GM21515 (cell line): ENCODE results near the gene RHBDD3.
A peak's percentile ranks its signal among the peaks of the same experiment; 100 is the strongest.

ENCODE experiments used
- ATAC-seq: cut with Tn5 transposase; IDR thresholded peaks from one replicate; pipeline ENCODE4 v1.9.1; 2021; ENCODE audit not compliant: unreplicated experiment

Gene RHBDD3

GRCh38 chr22:29267858-29268510 is at the start of gene RHBDD3, which contains the start of gene EWSR1:
Gene RHBDD3, minus strand, starts transcription at chr22:29267981. Its CDS starts 2,355 bp downstream, at chr22:29265626.
Gene EWSR1, plus strand, starts transcription at chr22:29268268. Its CDS starts 69 bp downstream, at chr22:29268337.
- ATAC-seq, result peak; percentile 84

DNA sequence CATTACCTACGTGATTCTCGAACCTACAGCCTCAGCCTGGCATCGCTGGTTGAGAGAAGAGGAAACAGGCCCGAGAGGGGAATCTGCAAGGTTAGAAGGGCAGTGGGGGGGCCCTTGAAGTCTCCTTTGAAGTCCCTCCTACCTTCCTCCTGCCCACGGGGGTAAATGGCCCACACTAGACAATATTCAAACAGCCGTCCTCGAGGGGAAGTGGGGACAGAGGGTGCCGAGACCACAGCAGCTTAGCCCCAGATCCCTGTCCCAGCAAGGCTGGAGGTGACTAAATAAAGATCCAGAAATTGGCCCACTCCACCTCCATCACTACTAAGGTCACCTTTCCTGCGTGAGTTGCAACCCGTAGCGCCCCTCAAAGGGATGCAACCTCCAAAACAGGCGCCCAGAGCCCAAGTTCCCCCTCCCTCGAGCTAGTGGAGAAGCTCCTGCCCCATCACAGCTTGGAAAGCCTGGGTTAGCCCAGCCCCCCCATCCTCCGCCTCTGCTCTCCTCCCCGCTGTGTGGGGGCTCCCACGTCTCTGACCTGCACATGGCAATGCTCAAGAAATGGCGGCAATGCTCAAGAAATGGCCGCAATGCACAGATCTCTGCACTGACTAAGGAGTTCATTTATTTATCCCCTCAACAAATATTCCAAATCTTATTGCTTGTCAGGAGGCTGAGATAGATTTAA is 48.5 kb upstream of the RHBDD3 start:
- no peak for ATAC-seq

DNA sequence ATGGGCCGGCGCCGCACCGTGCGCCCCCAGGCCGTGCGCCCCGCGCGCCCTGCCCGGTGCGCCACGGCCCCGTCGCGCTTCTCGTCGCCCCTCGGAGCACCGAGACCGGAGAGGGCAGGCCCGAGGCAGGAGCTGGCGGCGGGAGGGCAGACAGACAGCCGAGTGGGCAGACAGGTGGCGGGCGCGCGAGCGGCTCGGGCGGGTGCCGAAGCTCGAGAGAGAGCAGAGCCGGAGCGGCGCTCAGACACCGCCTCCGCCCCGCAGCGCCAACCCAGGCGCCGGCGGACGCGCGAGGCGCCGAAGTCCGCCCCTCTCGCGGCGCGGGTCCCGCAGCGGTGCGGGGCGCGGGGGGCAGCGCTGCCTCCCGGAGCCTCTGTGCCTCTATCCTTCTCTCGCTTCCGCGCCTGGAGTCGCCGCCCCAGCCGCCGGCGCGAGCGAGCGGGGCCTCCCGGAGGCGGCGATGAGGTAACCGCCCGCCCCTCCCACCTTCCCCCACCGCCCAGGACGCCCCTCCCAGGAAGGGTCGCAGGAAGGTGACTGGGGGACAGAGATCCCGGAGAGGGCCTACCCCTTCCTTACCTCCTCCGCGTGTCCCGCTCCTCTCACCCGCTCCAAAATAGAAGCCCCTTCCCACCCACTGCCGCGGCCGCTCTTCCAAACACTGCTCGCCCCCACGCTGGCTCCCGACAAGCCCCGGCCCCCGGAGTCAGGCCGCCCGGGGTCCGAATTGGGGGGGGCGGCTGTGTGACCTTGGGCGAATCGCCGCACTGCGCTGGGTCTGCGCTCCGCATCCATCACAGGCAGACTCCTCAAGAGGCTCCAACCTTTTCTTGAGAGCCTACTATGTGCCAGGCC is 47.7 kb upstream of the RHBDD3 start, which contains the start of gene RASL10A:
RASL10A (minus strand) TSS at position 412 of the 855 bp plus-strand sequence. CDS start 451 bp downstream, outside the sequence.
- ATAC-seq, result no peak

- no peak for ATAC-seq
Measured at GRCh38 chr22:29314537-29315285, 46.9 kb upstream of the RHBDD3 start.

- ATAC-seq, result no peak
Measured at GRCh38 chr22:29313576-29314466, 46.0 kb upstream of the RHBDD3 start.

DNA sequence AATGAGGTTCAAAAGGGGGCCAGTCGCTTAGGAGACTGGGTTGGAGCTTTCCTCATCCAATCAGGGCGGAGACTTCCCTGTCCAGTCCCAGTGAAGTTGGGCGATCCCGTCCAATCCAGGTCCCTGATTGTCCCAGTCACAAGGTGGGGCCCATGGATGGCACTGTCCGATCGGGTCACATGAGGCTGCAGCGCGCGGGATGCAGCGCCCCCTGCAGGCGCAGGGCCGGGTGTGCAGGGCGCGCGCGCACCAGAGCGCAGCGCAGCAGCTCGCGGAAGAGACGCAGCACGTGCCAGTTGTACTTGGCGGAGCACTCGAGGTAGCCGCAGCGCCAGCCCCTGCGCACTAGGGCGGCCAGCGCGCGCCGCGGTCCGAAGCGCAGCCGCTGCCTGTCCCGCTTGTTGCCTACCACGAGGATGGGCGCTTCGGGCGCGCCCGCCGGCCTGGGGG is 45.4 kb upstream of the RHBDD3 start:
- ATAC-seq, result no peak

DNA sequence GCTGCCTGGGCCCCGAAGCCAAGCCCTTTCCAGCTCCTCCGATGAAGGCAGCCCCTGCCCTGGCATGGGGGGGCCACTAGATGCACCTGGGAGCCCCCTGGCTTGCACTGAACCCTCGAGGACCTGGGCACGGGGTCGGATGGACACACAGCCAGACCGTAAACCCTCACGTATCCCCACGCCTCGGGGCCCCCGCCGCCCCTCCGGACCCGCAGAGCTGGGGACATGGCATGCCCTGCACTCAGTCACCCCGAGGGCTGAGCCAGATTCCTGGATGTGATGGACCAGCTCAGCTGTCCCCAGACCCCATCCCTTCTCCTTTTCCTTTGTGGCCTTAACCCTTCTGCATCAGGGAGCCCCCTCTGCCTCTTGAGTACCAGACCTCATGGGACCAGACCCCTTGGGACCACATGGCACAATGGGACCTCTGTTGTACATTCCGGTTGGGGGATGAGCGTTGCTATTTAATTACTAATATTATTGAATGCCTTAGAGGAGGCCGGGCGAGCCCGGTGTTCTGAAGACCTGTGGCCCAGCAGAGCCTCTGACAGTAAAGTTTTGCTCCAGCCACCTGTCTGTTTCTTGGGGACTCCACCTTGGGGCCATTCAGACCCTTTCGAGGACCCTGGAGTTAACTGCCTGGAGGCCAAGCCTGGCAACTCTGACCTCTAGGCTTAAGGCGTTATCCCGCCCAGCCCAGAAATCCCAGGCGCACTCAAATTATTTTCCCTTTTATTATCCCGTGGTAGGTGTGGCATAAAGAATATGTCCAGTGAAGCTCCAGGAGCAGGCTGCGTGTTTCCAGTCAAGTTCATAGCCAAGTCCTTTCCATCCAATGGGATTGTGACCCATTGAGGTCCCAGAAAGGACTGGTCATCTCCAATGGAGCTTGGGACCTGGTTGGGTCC is 44.7 kb upstream of the RHBDD3 start:
- no peak for ATAC-seq

DNA sequence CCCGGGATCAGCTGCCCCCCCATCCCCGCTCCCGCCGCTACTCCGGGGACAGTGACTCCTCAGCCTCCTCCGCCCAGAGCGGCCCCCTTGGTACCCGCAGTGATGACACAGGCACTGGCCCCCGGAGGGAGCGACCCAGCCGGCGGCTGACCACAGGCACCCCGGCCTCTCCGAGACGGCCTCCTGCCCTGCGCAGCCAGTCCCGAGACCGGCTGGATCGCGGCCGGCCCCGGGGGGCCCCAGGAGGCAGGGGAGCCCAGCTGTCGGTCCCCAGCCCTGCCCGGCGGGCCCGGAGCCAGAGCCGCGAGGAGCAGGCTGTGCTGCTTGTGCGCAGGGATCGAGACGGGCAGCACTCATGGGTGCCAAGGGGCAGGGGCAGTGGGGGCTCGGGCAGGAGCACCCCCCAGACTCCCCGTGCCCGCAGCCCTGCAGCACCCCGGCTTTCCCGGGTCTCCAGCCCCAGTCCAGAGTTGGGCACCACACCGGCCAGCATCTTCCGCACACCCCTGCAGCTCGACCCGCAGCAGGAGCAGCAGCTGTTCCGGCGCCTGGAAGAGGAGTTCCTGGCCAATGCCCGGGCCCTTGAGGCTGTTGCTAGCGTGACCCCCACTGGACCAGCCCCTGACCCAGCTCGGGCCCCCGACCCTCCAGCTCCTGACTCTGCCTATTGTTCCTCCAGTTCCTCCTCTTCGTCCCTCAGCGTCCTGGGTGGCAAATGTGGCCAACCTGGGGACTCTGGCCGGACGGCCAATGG is 43.9 kb upstream of the RHBDD3 start:
- no peak for ATAC-seq

GRCh38 chr22:29310863-29311339 is 43.1 kb upstream of the RHBDD3 start:
- no peak for ATAC-seq

DNA sequence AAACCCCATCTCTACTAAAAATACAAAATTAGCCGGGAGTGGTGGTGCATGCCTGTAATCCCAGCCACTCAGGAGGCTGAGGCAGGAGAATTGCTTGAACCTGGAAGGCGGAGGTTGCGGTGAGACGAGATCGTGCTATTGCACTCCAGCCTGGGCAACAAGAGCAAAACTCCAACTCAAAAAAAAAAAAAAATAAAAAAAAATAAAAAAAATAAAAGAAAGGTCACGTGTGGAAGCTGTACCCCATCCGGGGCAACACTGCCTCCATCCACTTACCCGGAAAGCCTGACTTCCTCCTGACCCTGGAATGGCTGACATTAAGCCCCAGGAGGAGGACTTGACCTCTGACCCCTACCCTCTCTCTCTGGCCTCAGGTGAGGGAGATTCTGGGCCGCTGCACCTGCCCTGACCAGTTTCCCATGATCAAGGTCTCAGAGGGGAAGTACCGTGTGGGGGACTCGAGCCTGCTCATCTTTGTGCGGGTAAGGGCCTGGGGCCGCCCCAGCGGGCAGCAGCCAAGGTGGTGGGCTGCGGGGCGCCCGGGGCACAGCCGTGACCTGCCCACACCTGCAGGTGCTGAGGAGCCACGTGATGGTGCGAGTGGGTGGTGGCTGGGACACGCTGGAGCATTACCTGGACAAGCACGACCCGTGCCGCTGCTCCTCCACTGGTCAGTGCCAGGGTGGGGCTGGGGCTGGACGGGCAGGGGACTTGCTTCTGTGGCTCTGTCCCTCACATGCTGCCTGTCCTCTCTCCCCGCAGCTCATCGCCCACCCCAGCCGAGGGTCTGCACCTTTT is 42.5 kb upstream of the RHBDD3 start:
- no peak for ATAC-seq

DNA sequence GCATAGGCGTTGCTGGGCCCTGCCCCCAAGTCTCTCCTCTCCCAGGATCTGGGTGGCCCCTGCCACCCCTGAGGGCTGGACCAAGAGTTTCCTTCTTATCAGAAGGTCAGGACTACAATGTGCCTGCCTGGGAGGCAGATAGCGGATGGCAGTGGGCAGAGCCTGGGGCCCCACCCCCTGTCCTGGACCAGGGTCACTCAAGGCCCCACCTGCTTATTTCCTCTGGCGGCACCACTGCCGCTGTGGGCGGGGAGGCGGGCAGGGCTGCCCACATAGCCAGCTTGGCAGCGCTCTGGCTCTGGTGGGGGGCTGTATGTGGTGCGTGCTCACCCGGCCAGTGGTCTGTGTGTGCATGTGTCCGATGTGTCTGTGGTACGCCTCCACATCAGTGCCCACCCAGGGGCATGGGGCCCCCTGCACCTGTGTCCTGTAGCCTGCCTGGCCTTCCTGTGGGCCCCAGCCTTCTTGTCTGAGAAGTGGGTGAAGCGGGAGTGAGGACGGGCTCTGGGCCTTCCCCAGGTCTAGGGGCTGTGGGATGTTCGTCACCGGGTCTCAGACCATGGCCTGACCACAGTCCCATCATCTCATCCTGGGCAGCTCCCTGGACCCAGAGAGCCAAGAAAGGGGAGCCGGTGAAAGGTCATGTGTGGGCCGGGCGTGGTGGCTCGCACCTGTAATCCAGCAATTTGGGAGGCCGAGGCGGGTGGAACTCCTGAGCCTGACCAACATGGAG is 41.7 kb upstream of the RHBDD3 start:
- ATAC-seq, result no peak

- no peak for ATAC-seq
Measured at GRCh38 chr22:29308791-29309262, 41.0 kb upstream of the RHBDD3 start.

- no peak for ATAC-seq
Measured at GRCh38 chr22:29308148-29308790, 40.5 kb upstream of the RHBDD3 start.

- no peak for ATAC-seq
Measured at GRCh38 chr22:29307596-29308147, 39.9 kb upstream of the RHBDD3 start.

GRCh38 chr22:29306835-29307595 is 39.2 kb upstream of the RHBDD3 start:
- ATAC-seq, result no peak
